GM06990 (cell line): Measurements from ENCODE around the gene PKP1.

Experiments used
- DNase-seq: peaks from one replicate; pipeline ENCODE4 v3.0.0-alpha.2; 2011; ENCODE audit not compliant: insufficient read length; ENCODE audit errors: extremely low read depth
- H3K27me3 ChIP-seq: replicated peaks from 2 replicates; pipeline ENCODE4 v1.6.0; 2011; ENCODE audit warnings: low read length; ENCODE audit not compliant: control insufficient read depth, insufficient read depth
- H3K36me3 ChIP-seq: 2 replicates; pipeline ENCODE4 v1.5.1; 2011; ENCODE audit warnings: low read length; ENCODE audit not compliant: control insufficient read depth, insufficient read depth
- H3K4me3 ChIP-seq: replicated peaks from 2 replicates; pipeline ENCODE4 v1.5.1; 2011; ENCODE audit warnings: low read depth, mild to moderate bottlenecking, control low read depth, low read length
- TF ChIP-seq, protein P1 (sequence below): IDR thresholded peaks from 2 replicates; pipeline ENCODE4 v1.5.1; 2011; ENCODE audit warnings: low read length, control low read depth, mild to moderate bottlenecking, inconsistent platforms; ENCODE audit not compliant: insufficient read depth, poor library complexity, severe bottlenecking

Gene PKP1

DNA sequence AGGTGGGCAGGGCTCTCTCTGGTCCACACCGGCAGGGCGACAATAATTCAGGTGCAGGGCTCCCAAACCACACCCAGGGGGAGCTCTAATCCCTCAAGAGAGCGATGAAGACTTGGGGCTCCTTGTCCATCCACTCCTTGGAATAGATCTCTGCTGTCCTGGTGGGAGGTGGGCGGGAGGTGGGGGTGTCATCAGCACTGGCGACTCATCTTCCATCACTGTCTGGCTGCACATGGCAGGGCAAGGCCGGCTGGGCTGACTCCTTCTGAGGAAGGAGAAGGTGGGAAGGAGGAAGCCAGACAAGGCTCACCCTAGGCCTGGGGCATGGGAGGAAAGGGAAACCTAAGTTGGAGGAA is 64.9 kb downstream of the PKP1 start:
- Histone ChIP-seq H3K36me3 (no peaks in the 10 kb centered on the region), H3K4me3 (no peak overlapping the region), H3K27me3 (no peaks in the 10 kb centered on the region; the same call in none of the 2 replicates)
- DNase-seq = no peak
- TF ChIP-seq, protein P1, sequence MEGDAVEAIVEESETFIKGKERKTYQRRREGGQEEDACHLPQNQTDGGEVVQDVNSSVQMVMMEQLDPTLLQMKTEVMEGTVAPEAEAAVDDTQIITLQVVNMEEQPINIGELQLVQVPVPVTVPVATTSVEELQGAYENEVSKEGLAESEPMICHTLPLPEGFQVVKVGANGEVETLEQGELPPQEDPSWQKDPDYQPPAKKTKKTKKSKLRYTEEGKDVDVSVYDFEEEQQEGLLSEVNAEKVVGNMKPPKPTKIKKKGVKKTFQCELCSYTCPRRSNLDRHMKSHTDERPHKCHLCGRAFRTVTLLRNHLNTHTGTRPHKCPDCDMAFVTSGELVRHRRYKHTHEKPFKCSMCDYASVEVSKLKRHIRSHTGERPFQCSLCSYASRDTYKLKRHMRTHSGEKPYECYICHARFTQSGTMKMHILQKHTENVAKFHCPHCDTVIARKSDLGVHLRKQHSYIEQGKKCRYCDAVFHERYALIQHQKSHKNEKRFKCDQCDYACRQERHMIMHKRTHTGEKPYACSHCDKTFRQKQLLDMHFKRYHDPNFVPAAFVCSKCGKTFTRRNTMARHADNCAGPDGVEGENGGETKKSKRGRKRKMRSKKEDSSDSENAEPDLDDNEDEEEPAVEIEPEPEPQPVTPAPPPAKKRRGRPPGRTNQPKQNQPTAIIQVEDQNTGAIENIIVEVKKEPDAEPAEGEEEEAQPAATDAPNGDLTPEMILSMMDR = peak; percentile 80

DNA sequence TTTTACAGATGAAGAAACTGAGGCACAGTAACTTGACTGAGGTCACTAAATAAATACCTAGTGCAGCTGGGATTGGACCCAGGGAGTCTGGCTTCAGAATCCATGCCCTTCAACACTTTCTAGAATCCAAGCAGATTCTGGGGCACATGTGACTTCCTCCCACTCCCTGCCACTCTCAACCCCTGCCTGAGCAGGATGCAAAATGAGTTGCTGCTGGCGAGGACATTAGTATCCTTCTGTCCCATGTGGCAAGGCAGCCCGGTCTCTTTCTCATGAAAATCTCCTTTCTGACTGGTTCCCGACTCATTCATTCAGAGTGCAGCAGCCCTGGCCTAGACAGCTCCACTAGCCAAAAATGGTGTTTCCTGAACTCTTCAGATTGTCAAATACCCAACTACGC is 65.8 kb downstream of the PKP1 start:
- Histone ChIP-seq H3K27me3 (no peaks in the 10 kb centered on the region; the same call in none of the 2 replicates), H3K4me3 (no peak overlapping the region), H3K36me3 (no peaks in the 10 kb centered on the region)
- DNase-seq = no peak
- TF ChIP-seq, protein P1 = no peak

DNA sequence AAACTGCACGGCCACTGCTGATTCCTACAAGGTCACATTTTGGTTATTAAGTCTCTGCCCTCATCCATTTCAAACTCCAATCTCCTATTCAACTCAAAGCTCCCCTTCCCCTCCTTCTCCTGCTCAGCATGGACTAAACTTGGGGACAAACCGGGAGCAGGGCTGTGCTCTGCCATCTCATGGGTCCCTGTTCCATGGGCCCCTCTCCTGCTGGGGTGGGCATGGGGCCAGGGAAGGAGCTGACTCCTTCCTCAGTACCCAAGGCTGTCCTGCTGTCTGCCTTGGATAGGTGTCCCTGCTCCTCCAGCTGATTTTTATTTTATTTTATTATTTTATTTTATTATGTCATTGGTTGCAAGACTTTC is 67.0 kb downstream of the PKP1 start:
- Histone ChIP-seq H3K36me3 (no peaks in the 10 kb centered on the region), H3K4me3 (no peak overlapping the region), H3K27me3 (no peaks in the 10 kb centered on the region; the same call in none of the 2 replicates)
- TF ChIP-seq, protein P1 = no peak
- DNase-seq = no peak

DNA sequence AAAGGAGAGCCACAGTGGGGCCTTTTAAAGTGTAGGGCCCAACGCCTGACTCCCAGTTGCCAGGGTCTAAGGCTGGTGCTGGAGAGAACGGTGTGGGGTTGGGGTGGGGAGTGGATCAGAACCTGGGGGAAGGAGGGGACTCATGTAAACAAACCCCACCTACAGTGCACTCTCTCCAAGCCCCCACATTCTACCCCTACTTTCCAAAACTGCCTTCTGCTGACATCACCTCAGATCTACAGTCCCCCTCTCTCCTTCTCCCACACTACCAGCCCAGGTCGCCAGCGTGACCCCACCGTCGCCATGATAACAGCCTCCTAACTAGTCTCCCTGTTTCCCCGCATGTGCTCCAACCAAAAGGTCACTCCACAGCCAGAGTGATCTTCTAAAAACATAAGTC is 67.6 kb downstream of the PKP1 start:
- H3K36me3 ChIP-seq = no peaks in the 10 kb centered on the region
- no peak for DNase-seq
- TF ChIP-seq, protein P1 = no peak
- no peaks in the 10 kb centered on the region; the same call in none of the 2 replicates for H3K27me3 ChIP-seq
- H3K4me3 ChIP-seq = no peak overlapping the region

DNA sequence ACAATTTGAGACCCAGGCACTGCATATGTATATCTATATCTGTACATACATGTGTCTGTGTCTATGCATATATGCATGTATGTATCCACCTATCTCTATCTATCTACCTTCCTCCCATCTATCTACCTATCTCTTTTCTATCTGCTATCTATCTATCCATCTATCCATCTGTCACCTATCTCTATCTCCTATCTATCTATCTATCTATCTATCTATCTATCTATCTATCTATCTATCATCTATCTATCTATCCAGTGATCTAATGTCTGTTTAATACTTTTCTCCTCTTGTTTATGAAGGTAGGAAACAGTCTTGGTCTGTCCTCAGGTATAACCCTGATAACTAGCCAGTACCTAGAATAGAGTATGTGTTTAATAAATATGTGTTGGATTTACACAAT is 68.3 kb downstream of the PKP1 start:
- Histone ChIP-seq H3K36me3 (no peaks in the 10 kb centered on the region), H3K4me3 (no peak overlapping the region), H3K27me3 (no peaks in the 10 kb centered on the region; the same call in none of the 2 replicates)
- TF ChIP-seq, protein P1 = no peak
- no peak for DNase-seq
